K562 (cell line): ENCODE measurements around the gene TRIO.

Experiments
- ATF3 ChIP-seq, 2 experiments: fragments of 450-650 bp in 1 of 2; sonication (generic) in 1 of 2; formaldehyde crosslinking in 1 of 2; IDR thresholded peaks in 1 of 2; conservative IDR thresholded peaks in 1 of 2; 2 replicates each; pipeline versions ENCODE4 v1.6.1 to v1.8.1; 2016 to 2023; ENCODE audit warnings: mild to moderate bottlenecking in 2 of 2, moderate library complexity in 2 of 2, inconsistent platforms in 1 of 2, missing genetic modification reagents in 1 of 2
- CBX5 ChIP-seq: IDR thresholded peaks from 2 replicates; pipeline ENCODE4 v1.6.1; 2014; ENCODE audit warnings: low read depth, borderline replicate concordance
- DNMT1 ChIP-seq: fragments of 450-650 bp; IDR thresholded peaks from 2 replicates; pipeline ENCODE4 v1.6.1; 2016; ENCODE audit warnings: antibody characterized with exemption, mild to moderate bottlenecking
- MLX ChIP-seq, 2 experiments: fragments of 450-650 bp in 1 of 2; sonication (generic) in 1 of 2; formaldehyde crosslinking; conservative IDR thresholded peaks; 2 replicates each; pipeline versions ENCODE4 v1.4.0 to v1.8.1; 2020 to 2022; ENCODE audit warnings: mild to moderate bottlenecking in 1 of 2, missing genetic modification reagents in 1 of 2
- NR2C2 ChIP-seq, 2 experiments: fragments of 200-800 bp in 1 of 2; sonication (Bioruptor generic) in 1 of 2; sonication (generic) in 1 of 2; formaldehyde crosslinking in 1 of 2; IDR thresholded peaks; 2 replicates each; pipeline versions ENCODE4 v1.6.1 to v1.8.0; 2016 to 2022; ENCODE audit warnings: mild to moderate bottlenecking in 1 of 2, missing compliant biosample characterization in 1 of 2, missing genetic modification characterization in 1 of 2, missing genetic modification reagents in 1 of 2
- SMARCA4 ChIP-seq: fragments of 450-650 bp; IDR thresholded peaks from 2 replicates; pipeline ENCODE4 v1.6.1; 2016
- STAT6 ChIP-seq: sonication (generic); formaldehyde crosslinking; IDR thresholded peaks from 2 replicates; pipeline ENCODE4 v1.8.1; 2023; ENCODE audit warnings: mild to moderate bottlenecking, missing genetic modification reagents
- THAP7 ChIP-seq: fragments of 250-450 bp; sonication (Bioruptor Pico); IDR thresholded peaks from 2 replicates; pipeline ENCODE4 v1.5.0; 2021
- ZNF212 ChIP-seq: fragments of 450-650 bp; formaldehyde crosslinking; IDR thresholded peaks from 2 replicates; pipeline ENCODE4 v1.4.0; 2020; ENCODE audit warnings: mild to moderate bottlenecking

- TF ChIP-seq SMARCA4 (no peak), ZNF212 (no peak), NR2C2 (CRISPR knock-in tag; IDR thresholded peaks at IDR 0.05) (no peak), NR2C2 (tag; IDR thresholded peaks at IDR 0.05) (no peak), CBX5 (no peak), STAT6 (CRISPR knock-in tag) (no peak), THAP7 (no peak), MLX (CRISPR knock-in tag; conservative IDR thresholded peaks at IDR 0.05) (no peak), DNMT1 (no peak), ATF3 (IDR thresholded peaks at IDR 0.05) (no peak), ATF3 (CRISPR knock-in tag; conservative IDR thresholded peaks at IDR 0.05) (no peak)
Observed at GRCh38 chr5:14445576-14446290, 302.6 kb downstream of the TRIO start.
